ENCODE measurements around the gene PLCL2. TPM values are rescaled to one million over a fixed set of nuclear protein-coding genes. Genes with fewer than 3 reads are reported as not detected.

The PLCL2 gene
- total RNA-seq, 1 experiment from 2014 or later = 2.5 TPM

GRCh38 chr3:16918683-16919025 is 33.9 kb downstream of the PLCL2 start:
- DNase-seq = no peak
- Histone ChIP-seq H3K9ac (ENCODE audit: low read length) (no peak overlapping the region), H3K9me2 (replicated peaks; ENCODE audit: insufficient read depth, low read length) (no peaks in the 10 kb centered on the region), H2AFZ (ENCODE audit: low read length) (no peak overlapping the region), H3K79me2 (ENCODE audit: low read length) (no peaks in the 10 kb centered on the region), H3K27ac (ENCODE audit: low read length) (no peak overlapping the region), H3K27me3 (ENCODE audit: low read length) (no peaks in the 10 kb centered on the region), H3K4me2 (ENCODE audit: low read depth, low read length, poor library complexity, severe bottlenecking) (no peak overlapping the region), H3K4me1 (ENCODE audit: low read length) (no peaks in the 10 kb centered on the region), H3K36me3 (ENCODE audit: insufficient read depth, low read length) (no peaks in the 10 kb centered on the region), H4K20me1 (ENCODE audit: insufficient read depth, low read depth, low read length) (no peaks in the 10 kb centered on the region; the same call in 1 of the 2 replicates), H3K4me3 (ENCODE audit: low read length) (no peak overlapping the region), H3K9me3 (ENCODE audit: low read length) (no peaks in the 10 kb centered on the region)

- DNase-seq = no peak
- Histone ChIP-seq H3K4me2 (ENCODE audit: low read depth, low read length, poor library complexity, severe bottlenecking) (no peak overlapping the region), H3K36me3 (ENCODE audit: insufficient read depth, low read length) (no peaks in the 10 kb centered on the region), H3K9me2 (replicated peaks; ENCODE audit: insufficient read depth, low read length) (no peaks in the 10 kb centered on the region), H3K4me1 (ENCODE audit: low read length) (no peaks in the 10 kb centered on the region), H2AFZ (ENCODE audit: low read length) (no peak overlapping the region), H3K27me3 (ENCODE audit: low read length) (no peaks in the 10 kb centered on the region), H3K9me3 (ENCODE audit: low read length) (no peaks in the 10 kb centered on the region), H3K79me2 (ENCODE audit: low read length) (no peaks in the 10 kb centered on the region), H3K4me3 (ENCODE audit: low read length) (no peak overlapping the region), H4K20me1 (ENCODE audit: insufficient read depth, low read depth, low read length) (no peaks in the 10 kb centered on the region; the same call in 1 of the 2 replicates), H3K9ac (ENCODE audit: low read length) (no peak overlapping the region), H3K27ac (ENCODE audit: low read length) (no peak overlapping the region)
These were observed 38.4 kb downstream of the PLCL2 start for GRCh38 chr3:16923112-16923511.

GRCh38 chr3:16927485-16927884 is 42.7 kb downstream of the PLCL2 start:
- Histone ChIP-seq H3K4me3 (ENCODE audit: low read length) (no peak overlapping the region), H3K36me3 (ENCODE audit: insufficient read depth, low read length) (no peaks in the 10 kb centered on the region), H3K9me2 (replicated peaks; ENCODE audit: insufficient read depth, low read length) (no peaks in the 10 kb centered on the region), H3K4me1 (ENCODE audit: low read length) (no peaks in the 10 kb centered on the region), H2AFZ (ENCODE audit: low read length) (no peak overlapping the region), H3K4me2 (ENCODE audit: low read depth, low read length, poor library complexity, severe bottlenecking) (no peak overlapping the region), H3K9me3 (ENCODE audit: low read length) (no peaks in the 10 kb centered on the region), H3K27ac (ENCODE audit: low read length) (no peak overlapping the region), H3K9ac (ENCODE audit: low read length) (no peak overlapping the region), H3K79me2 (ENCODE audit: low read length) (no peaks in the 10 kb centered on the region), H4K20me1 (ENCODE audit: insufficient read depth, low read depth, low read length) (no peaks in the 10 kb centered on the region), H3K27me3 (ENCODE audit: low read length) (no peaks in the 10 kb centered on the region)
- peak; percentile 52 for DNase-seq

GRCh38 chr3:16928386-16929132 is 43.8 kb downstream of the PLCL2 start:
- H2AFZ ChIP-seq (ENCODE audit: low read length) = no peak overlapping the region
- no peaks in the 10 kb centered on the region for H4K20me1 ChIP-seq (ENCODE audit: insufficient read depth, low read depth, low read length)
- H3K27ac ChIP-seq (ENCODE audit: low read length) = no peak overlapping the region
- H3K9ac ChIP-seq (ENCODE audit: low read length) = no peak overlapping the region
- H3K27me3 ChIP-seq (ENCODE audit: low read length) = no peaks in the 10 kb centered on the region
- H3K9me3 ChIP-seq (ENCODE audit: low read length) = no peaks in the 10 kb centered on the region
- DNase-seq = no peak
- H3K36me3 ChIP-seq (ENCODE audit: insufficient read depth, low read length) = no peaks in the 10 kb centered on the region
- H3K4me3 ChIP-seq (ENCODE audit: low read length) = no peak overlapping the region
- H3K9me2 ChIP-seq (replicated peaks; ENCODE audit: insufficient read depth, low read length) = no peaks in the 10 kb centered on the region
- H3K4me2 ChIP-seq (ENCODE audit: low read depth, low read length, poor library complexity, severe bottlenecking) = no peak overlapping the region
- H3K4me1 ChIP-seq (ENCODE audit: low read length) = no peaks in the 10 kb centered on the region
- H3K79me2 ChIP-seq (ENCODE audit: low read length) = no peaks in the 10 kb centered on the region

- Histone ChIP-seq H3K4me3 (ENCODE audit: low read length) (no peak overlapping the region), H3K9me3 (ENCODE audit: low read length) (no peaks in the 10 kb centered on the region), H3K4me1 (ENCODE audit: low read length) (no peaks in the 10 kb centered on the region), H3K9ac (ENCODE audit: low read length) (no peak overlapping the region), H4K20me1 (ENCODE audit: insufficient read depth, low read depth, low read length) (no peaks in the 10 kb centered on the region), H3K27ac (ENCODE audit: low read length) (no peak overlapping the region), H3K27me3 (ENCODE audit: low read length) (no peaks in the 10 kb centered on the region), H3K9me2 (replicated peaks; ENCODE audit: insufficient read depth, low read length) (no peaks in the 10 kb centered on the region), H3K36me3 (ENCODE audit: insufficient read depth, low read length) (no peaks in the 10 kb centered on the region), H3K4me2 (ENCODE audit: low read depth, low read length, poor library complexity, severe bottlenecking) (no peak overlapping the region), H2AFZ (ENCODE audit: low read length) (no peak overlapping the region), H3K79me2 (ENCODE audit: low read length) (no peaks in the 10 kb centered on the region)
- no peak for DNase-seq
These were observed 44.6 kb downstream of the PLCL2 start for GRCh38 chr3:16929311-16929710.

GRCh38 chr3:16932877-16933276 is 48.1 kb downstream of the PLCL2 start:
- no peak for DNase-seq
- no peak overlapping the region for H3K27ac ChIP-seq (ENCODE audit: low read length)
- H3K27me3 ChIP-seq (ENCODE audit: low read length) = no peaks in the 10 kb centered on the region
- no peaks in the 10 kb centered on the region for H4K20me1 ChIP-seq (ENCODE audit: insufficient read depth, low read depth, low read length)
- H3K9me3 ChIP-seq (ENCODE audit: low read length) = no peaks in the 10 kb centered on the region
- no peaks in the 10 kb centered on the region for H3K9me2 ChIP-seq (replicated peaks; ENCODE audit: insufficient read depth, low read length)
- H3K4me1 ChIP-seq (ENCODE audit: low read length) = no peaks in the 10 kb centered on the region
- H3K36me3 ChIP-seq (ENCODE audit: insufficient read depth, low read length) = no peaks in the 10 kb centered on the region
- no peaks in the 10 kb centered on the region for H3K79me2 ChIP-seq (ENCODE audit: low read length)
- no peak overlapping the region for H2AFZ ChIP-seq (ENCODE audit: low read length)
- no peak overlapping the region for H3K9ac ChIP-seq (ENCODE audit: low read length)
- H3K4me2 ChIP-seq (ENCODE audit: low read depth, low read length, poor library complexity, severe bottlenecking) = no peak overlapping the region
- no peak overlapping the region for H3K4me3 ChIP-seq (ENCODE audit: low read length)

GRCh38 chr3:16935781-16936180 is 51.0 kb downstream of the PLCL2 start:
- Histone ChIP-seq H3K9me2 (replicated peaks; ENCODE audit: insufficient read depth, low read length) (no peaks in the 10 kb centered on the region), H3K36me3 (ENCODE audit: insufficient read depth, low read length) (no peaks in the 10 kb centered on the region), H3K9ac (ENCODE audit: low read length) (no peak overlapping the region), H3K4me3 (ENCODE audit: low read length) (no peak overlapping the region), H3K9me3 (ENCODE audit: low read length) (no peaks in the 10 kb centered on the region), H3K4me2 (ENCODE audit: low read depth, low read length, poor library complexity, severe bottlenecking) (no peak overlapping the region), H2AFZ (ENCODE audit: low read length) (no peak overlapping the region), H4K20me1 (ENCODE audit: insufficient read depth, low read depth, low read length) (no peaks in the 10 kb centered on the region), H3K79me2 (ENCODE audit: low read length) (no peaks in the 10 kb centered on the region), H3K27ac (ENCODE audit: low read length) (no peak overlapping the region), H3K4me1 (ENCODE audit: low read length) (no peaks in the 10 kb centered on the region), H3K27me3 (ENCODE audit: low read length) (no peaks in the 10 kb centered on the region)
- no peak for DNase-seq

- Histone ChIP-seq H3K9ac (ENCODE audit: low read length) (no peak overlapping the region), H3K27ac (ENCODE audit: low read length) (no peak overlapping the region), H3K4me2 (ENCODE audit: low read depth, low read length, poor library complexity, severe bottlenecking) (no peak overlapping the region), H3K4me1 (ENCODE audit: low read length) (no peaks in the 10 kb centered on the region), H3K9me2 (replicated peaks; ENCODE audit: insufficient read depth, low read length) (no peaks in the 10 kb centered on the region), H2AFZ (ENCODE audit: low read length) (no peak overlapping the region), H3K36me3 (ENCODE audit: insufficient read depth, low read length) (no peaks in the 10 kb centered on the region), H3K9me3 (ENCODE audit: low read length) (no peaks in the 10 kb centered on the region), H3K79me2 (ENCODE audit: low read length) (no peaks in the 10 kb centered on the region), H4K20me1 (ENCODE audit: insufficient read depth, low read depth, low read length) (no peaks in the 10 kb centered on the region), H3K27me3 (ENCODE audit: low read length) (no peaks in the 10 kb centered on the region), H3K4me3 (ENCODE audit: low read length) (no peak overlapping the region)
- no peak for DNase-seq
These were observed 51.5 kb downstream of the PLCL2 start for GRCh38 chr3:16936233-16936632.

Data from Karpas-422 (cell line).